Measurements from ENCODE around the gene LDB2. TPM values are rescaled to one million over a fixed set of nuclear protein-coding genes. Genes with fewer than 3 reads are reported as not detected.

The LDB2 gene
- total RNA-seq, 1 experiment from 2014 or later: 33.5 TPM

- DNase-seq (ENCODE audit: low read depth): peak; percentile 85
Measured at GRCh38 chr4:16721613-16722291, 176.7 kb downstream of the LDB2 start.

GRCh38 chr4:16720761-16721160 is 177.7 kb downstream of the LDB2 start:
- DNase-seq (ENCODE audit: low read depth): no peak

GRCh38 chr4:16717266-16717970 is 181.0 kb downstream of the LDB2 start:
- DNase-seq (ENCODE audit: low read depth): peak; percentile 26

- DNase-seq (ENCODE audit: low read depth): no peak
Measured at GRCh38 chr4:16715482-16715881, 183.0 kb downstream of the LDB2 start.

GRCh38 chr4:16714191-16714590 is 184.3 kb downstream of the LDB2 start:
- no peak for DNase-seq (ENCODE audit: low read depth)

- no peak for DNase-seq (ENCODE audit: low read depth)
Measured at GRCh38 chr4:16713696-16714095, 184.7 kb downstream of the LDB2 start.

- DNase-seq (ENCODE audit: low read depth): no peak
Measured at GRCh38 chr4:16713271-16713670, 185.2 kb downstream of the LDB2 start.

GRCh38 chr4:16710198-16710597 is 188.2 kb downstream of the LDB2 start:
- DNase-seq (ENCODE audit: low read depth): no peak

- peak; percentile 87 for DNase-seq (ENCODE audit: low read depth)
Measured at GRCh38 chr4:16707874-16708273, 190.6 kb downstream of the LDB2 start.

GRCh38 chr4:16706251-16706650 is 192.2 kb downstream of the LDB2 start:
- DNase-seq (ENCODE audit: low read depth): peak; percentile 66

- DNase-seq (ENCODE audit: low read depth): peak; percentile 69
Measured at GRCh38 chr4:16705341-16705740, 193.1 kb downstream of the LDB2 start.

- no peak for DNase-seq (ENCODE audit: low read depth)
Measured at GRCh38 chr4:16704489-16704888, 194.0 kb downstream of the LDB2 start.

- DNase-seq (ENCODE audit: low read depth): no peak
Measured at GRCh38 chr4:16695896-16696295, 202.5 kb downstream of the LDB2 start.

- DNase-seq (ENCODE audit: low read depth): no peak
Measured at GRCh38 chr4:16694884-16695276, 203.6 kb downstream of the LDB2 start.

- DNase-seq (ENCODE audit: low read depth): peak; percentile 49
Measured at GRCh38 chr4:16694173-16694883, 204.1 kb downstream of the LDB2 start.

GRCh38 chr4:16693641-16694040 is 204.8 kb downstream of the LDB2 start:
- DNase-seq (ENCODE audit: low read depth): no peak

- DNase-seq (ENCODE audit: low read depth): peak; percentile 83
Measured at GRCh38 chr4:16692961-16693506, 205.4 kb downstream of the LDB2 start.

GRCh38 chr4:16692524-16692923 is 205.9 kb downstream of the LDB2 start:
- DNase-seq (ENCODE audit: low read depth): peak; percentile 58

GRCh38 chr4:16692046-16692445 is 206.4 kb downstream of the LDB2 start:
- no peak for DNase-seq (ENCODE audit: low read depth)

- no peak for DNase-seq (ENCODE audit: low read depth)
Measured at GRCh38 chr4:16691450-16691849, 207.0 kb downstream of the LDB2 start.

GRCh38 chr4:16687845-16688244 is 210.6 kb downstream of the LDB2 start:
- no peak for DNase-seq (ENCODE audit: low read depth)

- DNase-seq (ENCODE audit: low read depth): no peak
Measured at GRCh38 chr4:16687011-16687410, 211.4 kb downstream of the LDB2 start.

GRCh38 chr4:16686195-16686594 is 212.2 kb downstream of the LDB2 start:
- DNase-seq (ENCODE audit: low read depth): peak; percentile 95

Data from M059J (cell line).